Neural progenitor cell (in vitro differentiated cells): ENCODE results near the gene ZBED4. TPM values are rescaled to one million over a fixed set of nuclear protein-coding genes. Genes with fewer than 3 reads are reported as not detected.

Experiments used
- DNase-seq: peaks from one replicate; pipeline ENCODE4 v3.0.0-alpha.2; 2016; ENCODE audit warnings: low spot score
- H2AFZ ChIP-seq: fragments of 200-600 bp; sonication (generic); replicated peaks from 2 replicates; pipeline ENCODE4 v1.6.1; 2016; ENCODE audit warnings: antibody characterized with exemption
- H3F3A ChIP-seq: fragments of 200-600 bp; sonication (generic); 2 replicates; pipeline ENCODE4 v1.6.1; 2016; ENCODE audit warnings: antibody characterized with exemption, low read depth
- H3K27ac ChIP-seq: fragments of 200-600 bp; sonication (generic); 2 replicates; pipeline ENCODE4 v1.5.1; 2016; ENCODE audit warnings: mild to moderate bottlenecking
- H3K27me3 ChIP-seq: fragments of 200-600 bp; sonication (generic); 2 replicates; pipeline ENCODE4 v1.6.1; 2016; ENCODE audit warnings: mild to moderate bottlenecking, moderate library complexity
- H3K36me3 ChIP-seq: fragments of 200-600 bp; sonication (generic); 2 replicates; pipeline ENCODE4 v1.5.1; 2016
- H3K4me1 ChIP-seq: fragments of 200-600 bp; sonication (generic); 2 replicates; pipeline ENCODE4 v1.6.1; 2016; ENCODE audit warnings: mixed run types
- H3K4me2 ChIP-seq: fragments of 200-600 bp; sonication (generic); 2 replicates; pipeline ENCODE4 v1.6.1; 2016
- H3K4me3 ChIP-seq: fragments of 200-600 bp; sonication (generic); 2 replicates; pipeline ENCODE4 v1.5.1; 2016
- H3K79me2 ChIP-seq: fragments of 200-600 bp; sonication (generic); 2 replicates; pipeline ENCODE4 v1.6.1; 2016; ENCODE audit warnings: low read depth
- H3K9ac ChIP-seq: fragments of 200-600 bp; sonication (generic); 2 replicates; pipeline ENCODE4 v1.6.1; 2016
- H3K9me3 ChIP-seq: fragments of 200-600 bp; sonication (generic); 2 replicates; pipeline ENCODE4 v1.5.1; 2016; ENCODE audit warnings: low read depth
- H4K20me1 ChIP-seq: fragments of 200-600 bp; sonication (generic); 2 replicates; pipeline ENCODE4 v1.6.1; 2016; ENCODE audit warnings: low read depth
- H3K27ac Mint-ChIP-seq: 3 replicates; pipeline ENCODE4 v1.8.0; 2021; ENCODE audit warnings: mixed read lengths
- H3K27me3 Mint-ChIP-seq: 2 replicates; pipeline ENCODE4 v1.8.0; 2022; ENCODE audit warnings: low read depth, mild to moderate bottlenecking, inconsistent platforms, moderate library complexity, mixed read lengths; ENCODE audit not compliant: insufficient read depth
- H3K36me3 Mint-ChIP-seq: 3 replicates; pipeline ENCODE4 v1.8.0; 2021; ENCODE audit warnings: mixed read lengths
- H3K4me1 Mint-ChIP-seq: 3 replicates; pipeline ENCODE4 v1.8.0; 2021; ENCODE audit warnings: mixed read lengths
- H3K4me3 Mint-ChIP-seq: 3 replicates; pipeline ENCODE4 v1.8.0; 2021; ENCODE audit warnings: mild to moderate bottlenecking, moderate library complexity, mixed read lengths
- H3K9me3 Mint-ChIP-seq: 3 replicates; pipeline ENCODE4 v1.8.0; 2020; ENCODE audit warnings: mixed read lengths
- CTCF ChIP-seq: fragments of 200-600 bp; sonication (generic); IDR thresholded peaks from 2 replicates; pipeline ENCODE4 v1.5.1; 2017; ENCODE audit warnings: antibody characterized with exemption, mild to moderate bottlenecking
- EZH2 ChIP-seq: fragments of 200-600 bp; sonication (generic); IDR thresholded peaks from 2 replicates; pipeline ENCODE4 v1.6.1; 2017; ENCODE audit warnings: antibody characterized with exemption, mild to moderate bottlenecking, moderate library complexity
- EZH2phosphoT487 ChIP-seq: fragments of 200-600 bp; sonication (generic); IDR thresholded peaks from 2 replicates; pipeline ENCODE4 v1.6.1; 2017; ENCODE audit warnings: antibody characterized with exemption
- total RNA-seq: library from RNA; depleted of rRNA; stranded (reverse); fragments of >200 nt; gene quantifications from 2 replicates; pipeline ENCODE4 v1.2.3, GENCODE V29; 2015; ENCODE audit warnings: low replicate concordance

Gene ZBED4
- total RNA-seq, 1 donor from 2014 or later: 23.1 TPM

- no peaks in the 10 kb centered on the region for H3K27me3 ChIP-seq
- H4K20me1 ChIP-seq: peaks cover 100% of the 10 kb centered on the region
- H3K36me3 ChIP-seq: peaks cover 4% of the 10 kb centered on the region
- no peak for DNase-seq
- TF ChIP-seq EZH2 (no peak), EZH2phosphoT487 (no peak), CTCF (no peak)
- no peak overlapping the region for H2AFZ ChIP-seq
- H3K9me3 ChIP-seq: no peaks in the 10 kb centered on the region
- Mint-ChIP-seq H3K4me1 (no peaks in the 10 kb centered on the region), H3K27me3 (peaks cover 5% of the 10 kb centered on the region), H3K4me3 (no peak overlapping the region), H3K27ac (no peak overlapping the region), H3K36me3 (peaks cover 64% of the 10 kb centered on the region), H3K9me3 (peaks cover 13% of the 10 kb centered on the region)
- peaks cover 100% of the 10 kb centered on the region for H3K79me2 ChIP-seq
- no peak overlapping the region for H3K27ac ChIP-seq
- H3K4me2 ChIP-seq: no peak overlapping the region
- no peak overlapping the region for H3K4me3 ChIP-seq
- no peaks in the 10 kb centered on the region for H3F3A ChIP-seq
- H3K9ac ChIP-seq: no peak overlapping the region
- no peaks in the 10 kb centered on the region for H3K4me1 ChIP-seq
Observed at GRCh38 chr22:49812838-49813237, 40.8 kb upstream of the ZBED4 start.

- H4K20me1 ChIP-seq: peaks cover 100% of the 10 kb centered on the region
- H3K4me3 ChIP-seq: no peak overlapping the region
- no peaks in the 10 kb centered on the region for H3K9me3 ChIP-seq
- Mint-ChIP-seq H3K27me3 (peaks cover 5% of the 10 kb centered on the region), H3K9me3 (peaks cover 6% of the 10 kb centered on the region), H3K4me3 (no peak overlapping the region), H3K27ac (no peak overlapping the region), H3K36me3 (peaks cover 61% of the 10 kb centered on the region), H3K4me1 (no peaks in the 10 kb centered on the region)
- H3K79me2 ChIP-seq: peaks cover 100% of the 10 kb centered on the region
- H3K9ac ChIP-seq: no peak overlapping the region
- H3K27ac ChIP-seq: no peak overlapping the region
- peaks cover 4% of the 10 kb centered on the region for H3K36me3 ChIP-seq
- no peak for DNase-seq
- no peaks in the 10 kb centered on the region for H3F3A ChIP-seq
- H3K4me2 ChIP-seq: no peak overlapping the region
- no peaks in the 10 kb centered on the region for H3K27me3 ChIP-seq
- no peaks in the 10 kb centered on the region for H3K4me1 ChIP-seq
- no peak overlapping the region for H2AFZ ChIP-seq
- TF ChIP-seq EZH2 (no peak), CTCF (no peak), EZH2phosphoT487 (no peak)
Observed at GRCh38 chr22:49814164-49814686, 39.4 kb upstream of the ZBED4 start.

- H3K79me2 ChIP-seq: peaks cover 100% of the 10 kb centered on the region
- no peaks in the 10 kb centered on the region for H3K9me3 ChIP-seq
- H3K27ac ChIP-seq: no peak overlapping the region
- peaks cover 5% of the 10 kb centered on the region for H3K9me3 Mint-ChIP-seq
- no peaks in the 10 kb centered on the region for H3K4me1 Mint-ChIP-seq
- H3K27me3 ChIP-seq: no peaks in the 10 kb centered on the region
- no peak overlapping the region for H3K4me3 ChIP-seq
- no peak overlapping the region for H3K4me2 ChIP-seq
- H3K36me3 ChIP-seq: peaks cover 4% of the 10 kb centered on the region
- H2AFZ ChIP-seq: no peak overlapping the region
- H3K4me3 Mint-ChIP-seq: no peak overlapping the region
- no peaks in the 10 kb centered on the region for H3K4me1 ChIP-seq
- no peak for DNase-seq
- H3F3A ChIP-seq: no peaks in the 10 kb centered on the region
- H3K36me3 Mint-ChIP-seq: peaks cover 56% of the 10 kb centered on the region
- TF ChIP-seq EZH2phosphoT487 (no peak), CTCF (no peak), EZH2 (no peak)
- H4K20me1 ChIP-seq: peaks cover 100% of the 10 kb centered on the region
- no peak overlapping the region for H3K27ac Mint-ChIP-seq
- H3K27me3 Mint-ChIP-seq: peaks cover 5% of the 10 kb centered on the region
- no peak overlapping the region for H3K9ac ChIP-seq
Observed at GRCh38 chr22:49814856-49815255, 38.8 kb upstream of the ZBED4 start.
